H9 (cell line): ENCODE results near the gene TMPRSS15. TPM values are rescaled to one million over a fixed set of nuclear protein-coding genes. Genes with fewer than 3 reads are reported as not detected.

ENCODE experiments used
- DNase-seq: peaks from one replicate; pipeline ENCODE4 v3.0.0-alpha.2; 2017
- H2AFZ ChIP-seq: one replicate; pipeline ENCODE4 v1.6.1; 2013; ENCODE audit warnings: mild to moderate bottlenecking, low read length, control low read depth, moderate library complexity
- H2AK5ac ChIP-seq: 2 replicates; pipeline ENCODE4 v1.6.1; 2013; ENCODE audit warnings: low read length, control low read depth, mixed read lengths; ENCODE audit not compliant: insufficient read length
- H2BK120ac ChIP-seq: one replicate; pipeline ENCODE4 v1.6.1; 2013; ENCODE audit warnings: low read depth, mild to moderate bottlenecking, low read length, control low read depth, inconsistent platforms; ENCODE audit not compliant: poor library complexity, severe bottlenecking
- H2BK12ac ChIP-seq: 2 replicates; pipeline ENCODE4 v1.6.1; 2013; ENCODE audit warnings: low read length, control low read depth, mixed read lengths, low read depth; ENCODE audit not compliant: insufficient read length
- H2BK15ac ChIP-seq: 2 replicates; pipeline ENCODE4 v1.6.1; 2013; ENCODE audit warnings: low read depth, low read length, control low read depth
- H2BK20ac ChIP-seq: one replicate; pipeline ENCODE4 v1.6.1; 2013; ENCODE audit warnings: low read depth, mild to moderate bottlenecking, low read length, control low read depth, inconsistent platforms; ENCODE audit not compliant: poor library complexity, severe bottlenecking
- H2BK5ac ChIP-seq: 2 replicates; pipeline ENCODE4 v1.6.1; 2013; ENCODE audit warnings: low read length, control low read depth, mixed read lengths; ENCODE audit not compliant: insufficient read length
- H3K14ac ChIP-seq: 2 replicates; pipeline ENCODE4 v1.6.1; 2013; ENCODE audit warnings: low read length, control low read depth; ENCODE audit not compliant: insufficient read depth
- H3K18ac ChIP-seq: 2 replicates; pipeline ENCODE4 v1.6.1; 2013; ENCODE audit warnings: low read depth, mild to moderate bottlenecking, mixed read lengths, low read length, control low read depth; ENCODE audit not compliant: insufficient read length
- H3K23ac ChIP-seq: 2 replicates; pipeline ENCODE4 v1.6.1; 2013; ENCODE audit warnings: low read length, control low read depth, mixed read lengths, low read depth; ENCODE audit not compliant: insufficient read length
- H3K23me2 ChIP-seq: 2 replicates; pipeline ENCODE4 v1.6.1; 2013; ENCODE audit warnings: low read depth, mild to moderate bottlenecking, mixed read lengths, low read length, control low read depth; ENCODE audit not compliant: insufficient read length, poor library complexity, severe bottlenecking
- H3K27ac ChIP-seq: 2 replicates; pipeline ENCODE4 v1.5.1; 2013; ENCODE audit warnings: low read length, control low read depth, mixed read lengths, low read depth; ENCODE audit not compliant: insufficient read length
- H3K27me3 ChIP-seq: 2 replicates; pipeline ENCODE4 v1.6.1; 2013; ENCODE audit warnings: low read length, control low read depth, inconsistent platforms; ENCODE audit not compliant: insufficient read depth
- H3K4ac ChIP-seq: 2 replicates; pipeline ENCODE4 v1.6.1; 2013; ENCODE audit warnings: low read depth, mild to moderate bottlenecking, control low read depth, inconsistent platforms, low read length, moderate library complexity
- H3K4me1 ChIP-seq: 2 replicates; pipeline ENCODE4 v1.6.1; 2013; ENCODE audit warnings: low read length, control low read depth, inconsistent platforms; ENCODE audit not compliant: insufficient read depth
- H3K4me2 ChIP-seq: 2 replicates; pipeline ENCODE4 v1.6.1; 2013; ENCODE audit warnings: low read length, control low read depth, mixed read lengths; ENCODE audit not compliant: insufficient read length, insufficient read depth
- H3K56ac ChIP-seq: 2 replicates; pipeline ENCODE4 v1.6.1; 2013; ENCODE audit warnings: low read depth, mild to moderate bottlenecking, mixed read lengths, low read length, control low read depth; ENCODE audit not compliant: insufficient read length
- H3K79me1 ChIP-seq: 2 replicates; pipeline ENCODE4 v1.6.1; 2013; ENCODE audit warnings: low read depth, mild to moderate bottlenecking, moderate library complexity, low read length, control low read depth, inconsistent platforms; ENCODE audit not compliant: insufficient read depth, poor library complexity, severe bottlenecking
- H3K79me2 ChIP-seq: 2 replicates; pipeline ENCODE4 v1.6.1; 2013; ENCODE audit warnings: low read length, control low read depth, inconsistent platforms; ENCODE audit not compliant: insufficient read depth
- H3K9ac ChIP-seq: 2 replicates; pipeline ENCODE4 v1.6.1; 2013; ENCODE audit warnings: low read length, control low read depth, mixed read lengths; ENCODE audit not compliant: insufficient read length; ENCODE audit errors: extremely low read depth
- H3K9me3 ChIP-seq: one replicate; pipeline ENCODE4 v1.6.1; 2013; ENCODE audit warnings: low read depth, low read length, inconsistent platforms; ENCODE audit not compliant: control insufficient read depth
- H3T11ph ChIP-seq: one replicate; pipeline ENCODE4 v1.6.1; 2013; ENCODE audit warnings: mild to moderate bottlenecking, low read length, control low read depth, inconsistent platforms
- H4K20me1 ChIP-seq: one replicate; pipeline ENCODE4 v1.6.1; 2013; ENCODE audit not compliant: control insufficient read depth, insufficient read length, insufficient read depth
- H4K5ac ChIP-seq: 2 replicates; pipeline ENCODE4 v1.6.1; 2013; ENCODE audit warnings: low read depth, mild to moderate bottlenecking, mixed read lengths, low read length, control low read depth; ENCODE audit not compliant: insufficient read length
- H4K8ac ChIP-seq: replicated peaks from 2 replicates; pipeline ENCODE4 v1.6.1; 2013; ENCODE audit warnings: low read length, control low read depth, mixed read lengths, low read depth; ENCODE audit not compliant: insufficient read length
- H4K91ac ChIP-seq: 2 replicates; pipeline ENCODE4 v1.6.1; 2013; ENCODE audit warnings: low read depth, mild to moderate bottlenecking, moderate library complexity, mixed read lengths, low read length, control low read depth; ENCODE audit not compliant: insufficient read length
- H3K27ac Mint-ChIP-seq, 3 experiments: 2 replicates in 2 of 3; 3 replicates in 1 of 3; pipeline ENCODE4 v1.8.0; 2020 to 2021; ENCODE audit warnings: mixed read lengths in 3 of 3, mild to moderate bottlenecking in 1 of 3, moderate library complexity in 1 of 3
- H3K27me3 Mint-ChIP-seq: 2 replicates; pipeline ENCODE4 v1.8.0; 2021; ENCODE audit warnings: low read depth, mild to moderate bottlenecking, moderate library complexity, mixed read lengths
- H3K36me3 Mint-ChIP-seq, 3 experiments: 2 replicates in 2 of 3; 3 replicates in 1 of 3; pipeline ENCODE4 v1.8.0; 2020 to 2021; ENCODE audit warnings: low read depth in 3 of 3, mixed read lengths in 3 of 3; ENCODE audit not compliant: insufficient read depth in 1 of 3
- H3K4me1 Mint-ChIP-seq, 2 experiments: 2 replicates each; pipeline ENCODE4 v1.8.0; 2020; ENCODE audit warnings: mixed read lengths in 2 of 2
- H3K4me3 Mint-ChIP-seq, 2 experiments: 2 replicates in 1 of 2; 3 replicates in 1 of 2; pipeline ENCODE4 v1.8.0; 2020 to 2021; ENCODE audit warnings: mild to moderate bottlenecking in 2 of 2, mixed read lengths in 2 of 2, moderate library complexity in 1 of 2
- H3K9me3 Mint-ChIP-seq, 2 experiments: 2 replicates in 1 of 2; 3 replicates in 1 of 2; pipeline ENCODE4 v1.8.0; 2020; ENCODE audit warnings: mild to moderate bottlenecking in 2 of 2, mixed read lengths in 2 of 2, moderate library complexity in 1 of 2
- CTCF ChIP-seq: fragments of 200-600 bp; sonication (generic); conservative IDR thresholded peaks from 3 replicates; pipeline ENCODE4 v1.8.0; 2021; ENCODE audit warnings: antibody characterized with exemption, mild to moderate bottlenecking
- WGBS: extraction: QIAGEN DNeasy Blood & Tissue Kit; methylation state at CpG from one replicate; pipeline ENCODE4 v1.1.7; 2013; ENCODE audit warnings: missing lambda C conversion rate, low lambda C conversion rate, mixed read lengths; ENCODE audit not compliant: insufficient read length; ENCODE audit errors: extremely low coverage; 5-methylcytosine and 5-hydroxymethylcytosine counted together
- total RNA-seq: library from RNA; stranded (reverse); gene quantifications from 2 replicates; pipeline ENCODE4 v1.2.1, GENCODE V29; 2021

Gene TMPRSS15
- total RNA-seq, 1 experiment from 2014 or later: not detected

GRCh38 chr21:18430341-18430740, 26.8 kb upstream of the TMPRSS15 start:
- no peak overlapping the region for H3K4me3 Mint-ChIP-seq
- DNase-seq: no peak
- H3K27ac Mint-ChIP-seq: no peak overlapping the region
- peaks cover 0 to 6% of the 10 kb centered on the region in 2 experiments; a peak in 1 of 4 replicates for H3K4me1 Mint-ChIP-seq
- Histone ChIP-seq H3K23ac (no peak overlapping the region), H3K9me3 (no peaks in the 10 kb centered on the region), H3K4ac (no peak overlapping the region), H4K5ac (no peak overlapping the region), H3K79me2 (no peaks in the 10 kb centered on the region), H3K27ac (no peak overlapping the region), H3K14ac (no peak overlapping the region), H3K79me1 (no peaks in the 10 kb centered on the region), H2BK15ac (no peak overlapping the region), H3K4me1 (no peaks in the 10 kb centered on the region), H3K27me3 (no peaks in the 10 kb centered on the region), H2BK120ac (no peak overlapping the region), H2AFZ (no peak overlapping the region), H3K18ac (no peak overlapping the region), H2BK12ac (no peak overlapping the region), H2BK5ac (no peak overlapping the region), H2AK5ac (no peak overlapping the region), H4K8ac (no peak overlapping the region), H3K4me2 (no peak overlapping the region), H4K91ac (no peak overlapping the region), H4K20me1 (no peaks in the 10 kb centered on the region), H3K56ac (no peak overlapping the region), H3K9ac (no peak overlapping the region), H2BK20ac (no peak overlapping the region), H3T11ph (no peak overlapping the region), H3K23me2 (no peaks in the 10 kb centered on the region)
- H3K36me3 Mint-ChIP-seq: peaks cover 5 to 17% (median 9%) of the 10 kb centered on the region in 3 experiments; a peak in 6 of 7 replicates
- peaks cover 5 to 13% of the 10 kb centered on the region in 2 experiments; a peak in 4 of 5 replicates for H3K9me3 Mint-ChIP-seq
- no CpG with 5 or more reads among the region's 2 CpGs for WGBS
- no peaks in the 10 kb centered on the region for H3K27me3 Mint-ChIP-seq
- no peak for TF ChIP-seq CTCF
